Measurements from ENCODE around the gene ATXN10.

The ATXN10 gene

DNA sequence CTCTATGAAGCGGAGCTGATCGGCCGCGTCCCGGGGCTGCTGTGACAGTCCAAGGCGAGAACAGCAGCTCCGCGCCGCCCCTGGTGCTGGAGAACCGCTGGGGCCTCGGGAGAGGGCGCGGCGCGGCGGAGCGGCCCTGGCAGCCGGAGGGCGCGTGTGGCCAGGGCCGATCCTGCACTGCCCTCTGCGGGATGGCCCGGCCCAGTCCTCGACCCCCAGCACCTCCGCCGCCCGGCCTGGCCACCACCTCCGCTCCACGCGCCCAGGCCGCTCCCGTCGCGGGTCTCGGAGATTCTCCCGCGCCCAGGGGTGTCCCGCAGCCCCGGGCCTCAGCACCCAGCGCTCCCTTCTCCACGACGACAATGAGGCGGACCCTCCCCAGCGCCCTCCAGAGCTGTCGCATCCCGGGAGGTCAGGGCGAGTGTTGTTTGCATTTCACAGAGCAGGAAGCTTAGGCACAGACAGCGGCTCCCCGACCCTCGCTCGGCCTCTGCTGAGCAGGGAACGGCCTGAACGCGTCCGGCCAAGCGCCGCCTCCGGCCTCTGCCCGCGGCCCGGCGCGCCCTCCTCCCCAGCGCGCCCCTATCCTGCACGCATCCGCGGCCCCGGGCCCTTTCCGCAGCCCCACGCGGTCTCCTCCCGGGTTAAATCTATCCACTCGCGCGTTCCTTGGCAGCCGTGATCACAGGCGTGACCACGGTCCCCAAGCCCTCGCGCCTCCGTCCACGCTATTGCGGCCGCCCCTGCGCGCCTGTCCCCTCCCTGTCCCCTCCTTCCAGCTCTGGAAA lies 195.7 kb downstream of the ATXN10 start:
- H3K36me3 ChIP-seq = no peaks in the 10 kb centered on the region
- TF ChIP-seq Cebpa-rat (IDR thresholded peaks at IDR 0.05) = no peak
- H3K4me3 ChIP-seq = no peak overlapping the region
- no peak overlapping the region for H3K27ac ChIP-seq
- H4K20me1 ChIP-seq = peaks cover 68% of the 10 kb centered on the region
- peaks cover 70% of the 10 kb centered on the region for H3K27me3 ChIP-seq
- H3K9ac ChIP-seq = no peak overlapping the region
- peaks cover 15% of the 10 kb centered on the region for H3K4me1 ChIP-seq
- H3K9me3 ChIP-seq = peaks cover 4% of the 10 kb centered on the region
- no peak overlapping the region for H3K4me2 ChIP-seq

DNA sequence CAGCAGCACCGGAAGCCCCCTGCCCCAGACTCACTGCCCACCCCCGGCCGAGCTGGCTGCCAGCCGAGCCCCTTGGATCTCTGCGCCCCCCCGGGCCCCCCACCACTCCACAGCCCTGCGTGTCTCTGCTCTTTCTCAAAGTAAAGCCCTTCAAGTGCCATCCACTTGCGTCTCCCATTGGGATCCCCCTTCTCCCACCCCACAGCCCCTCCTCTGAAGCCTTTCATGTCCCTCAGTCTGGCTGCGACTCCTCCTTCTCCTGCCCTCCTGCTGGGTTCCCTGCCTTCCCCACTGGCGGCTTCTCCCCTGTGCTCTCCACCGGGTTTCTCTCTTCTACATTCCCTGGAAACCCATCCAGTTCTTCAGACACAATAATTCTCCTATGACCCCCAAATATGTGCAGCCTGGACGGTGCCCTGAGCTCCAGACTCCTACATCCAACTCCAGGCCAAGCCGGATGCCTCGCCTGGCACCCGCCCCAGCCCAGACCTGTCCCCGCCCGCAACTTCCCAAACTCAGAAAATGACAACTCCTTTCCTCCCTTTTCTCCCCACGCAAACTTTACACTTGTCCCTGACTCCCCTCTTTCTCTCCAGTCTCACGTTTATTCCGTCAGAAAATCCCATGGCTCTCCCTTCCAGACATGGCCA lies 196.4 kb downstream of the ATXN10 start:
- Histone ChIP-seq H4K20me1 (peaks cover 68% of the 10 kb centered on the region), H3K4me3 (no peak overlapping the region), H3K36me3 (no peaks in the 10 kb centered on the region), H3K27ac (no peak overlapping the region), H3K4me2 (no peak overlapping the region), H3K9ac (no peak overlapping the region), H3K9me3 (peaks cover 11% of the 10 kb centered on the region), H3K4me1 (peaks cover 15% of the 10 kb centered on the region), H3K27me3 (peaks cover 70% of the 10 kb centered on the region)
- no peak for TF ChIP-seq Cebpa-rat (IDR thresholded peaks at IDR 0.05)

DNA sequence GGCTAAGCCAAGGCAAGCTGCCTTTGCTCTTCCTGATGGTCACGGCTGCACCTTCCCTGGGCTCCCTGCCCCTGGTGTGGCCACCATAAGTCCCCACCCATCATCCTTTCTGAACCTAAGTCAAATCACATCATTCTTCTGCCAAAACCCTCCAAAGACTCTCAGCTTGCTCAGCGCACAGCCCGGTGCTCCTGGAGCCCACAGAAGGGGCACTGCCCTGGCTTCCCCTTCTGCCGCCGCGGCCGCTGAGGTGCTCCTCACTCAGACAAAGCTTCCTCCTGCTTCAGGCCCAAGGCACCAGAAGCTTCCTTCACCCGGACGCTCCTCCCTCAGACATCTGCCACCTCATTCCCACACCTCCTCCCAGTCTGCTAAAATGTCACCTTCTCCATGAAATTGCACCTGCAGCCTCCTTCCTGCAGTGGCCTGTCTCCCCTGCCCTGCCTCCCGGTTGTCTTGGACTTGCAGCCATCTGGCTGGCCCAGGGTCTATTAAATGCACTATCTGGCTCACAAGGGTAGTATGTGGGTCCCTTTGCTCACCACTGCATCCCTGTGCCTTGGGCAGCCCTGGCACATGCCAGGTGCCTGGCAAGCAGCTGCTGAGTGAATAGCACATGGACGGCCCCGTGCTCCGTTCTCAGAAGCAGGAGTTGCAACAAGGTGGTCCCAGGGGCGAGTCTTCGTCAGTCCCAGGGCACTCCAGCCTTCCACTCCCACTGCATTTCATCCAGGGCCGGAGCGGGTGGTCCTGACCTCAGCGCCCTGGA lies 197.1 kb downstream of the ATXN10 start:
- Histone ChIP-seq H3K9me3 (peaks cover 15% of the 10 kb centered on the region), H3K36me3 (no peaks in the 10 kb centered on the region), H3K9ac (no peak overlapping the region), H3K4me3 (no peak overlapping the region), H3K27ac (no peak overlapping the region), H3K27me3 (peaks cover 70% of the 10 kb centered on the region), H4K20me1 (peaks cover 65% of the 10 kb centered on the region), H3K4me2 (no peak overlapping the region), H3K4me1 (peaks cover 15% of the 10 kb centered on the region)
- no peak for TF ChIP-seq Cebpa-rat (IDR thresholded peaks at IDR 0.05)

DNA sequence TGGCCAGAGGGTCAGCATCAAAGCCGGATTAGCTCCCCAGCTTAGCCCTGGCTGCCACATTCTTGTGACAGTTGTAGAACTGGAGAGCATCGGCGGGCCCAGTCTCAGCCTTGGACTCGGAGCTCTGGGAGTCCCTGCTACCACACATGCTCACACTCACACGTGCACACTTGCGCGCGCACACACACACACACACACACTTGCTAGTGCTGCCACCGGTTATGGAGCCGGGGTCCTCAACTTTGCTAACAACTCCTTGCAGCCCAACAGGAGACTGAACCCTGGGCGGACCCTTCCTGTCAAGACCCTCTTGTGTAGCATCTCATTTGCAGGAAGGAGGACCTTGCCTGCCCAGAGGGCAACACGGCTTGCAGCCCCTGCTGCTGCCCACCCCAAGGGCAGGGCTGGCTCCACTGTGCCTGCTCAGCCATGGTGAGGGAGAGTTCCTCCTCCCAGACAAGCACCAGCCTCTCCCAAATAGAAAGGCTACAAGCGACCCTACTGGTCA lies 197.8 kb downstream of the ATXN10 start:
- no peak overlapping the region for H3K4me2 ChIP-seq
- H3K9me3 ChIP-seq = peaks cover 15% of the 10 kb centered on the region
- peaks cover 65% of the 10 kb centered on the region for H3K27me3 ChIP-seq
- no peaks in the 10 kb centered on the region for H3K36me3 ChIP-seq
- no peak overlapping the region for H3K27ac ChIP-seq
- H4K20me1 ChIP-seq = peaks cover 59% of the 10 kb centered on the region
- H3K9ac ChIP-seq = no peak overlapping the region
- peaks cover 10% of the 10 kb centered on the region for H3K4me1 ChIP-seq
- TF ChIP-seq Cebpa-rat (IDR thresholded peaks at IDR 0.05) = no peak
- H3K4me3 ChIP-seq = no peak overlapping the region

DNA sequence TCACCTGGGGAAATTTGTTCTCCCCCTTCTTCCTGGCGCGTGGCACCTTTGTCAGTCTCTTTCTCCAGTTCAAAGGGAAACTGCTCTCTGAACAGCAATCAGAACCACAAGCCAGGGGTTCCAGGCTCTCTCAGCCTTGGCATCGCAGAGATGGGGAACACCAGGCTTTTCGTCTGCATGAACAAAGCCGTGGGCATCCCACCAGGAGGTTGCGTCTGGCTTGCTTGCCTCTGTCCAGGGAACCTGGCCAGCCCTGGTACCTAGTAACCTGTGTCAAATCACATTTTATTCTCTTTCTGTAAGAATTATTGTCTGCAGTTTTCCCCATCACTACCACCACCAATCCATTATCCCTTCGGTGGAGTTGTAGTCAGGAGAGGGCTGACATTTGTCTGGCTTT lies 198.4 kb downstream of the ATXN10 start:
- H3K4me3 ChIP-seq = no peak overlapping the region
- peaks cover 52% of the 10 kb centered on the region for H4K20me1 ChIP-seq
- H3K36me3 ChIP-seq = no peaks in the 10 kb centered on the region
- peaks cover 61% of the 10 kb centered on the region for H3K27me3 ChIP-seq
- peaks cover 15% of the 10 kb centered on the region for H3K9me3 ChIP-seq
- no peak overlapping the region for H3K27ac ChIP-seq
- H3K9ac ChIP-seq = no peak overlapping the region
- H3K4me2 ChIP-seq = no peak overlapping the region
- TF ChIP-seq Cebpa-rat (IDR thresholded peaks at IDR 0.05) = no peak
- H3K4me1 ChIP-seq = 0 out of 2 replicates have a peak, but pooled peaks cover 7% of the 10 kb centered on the region

DNA sequence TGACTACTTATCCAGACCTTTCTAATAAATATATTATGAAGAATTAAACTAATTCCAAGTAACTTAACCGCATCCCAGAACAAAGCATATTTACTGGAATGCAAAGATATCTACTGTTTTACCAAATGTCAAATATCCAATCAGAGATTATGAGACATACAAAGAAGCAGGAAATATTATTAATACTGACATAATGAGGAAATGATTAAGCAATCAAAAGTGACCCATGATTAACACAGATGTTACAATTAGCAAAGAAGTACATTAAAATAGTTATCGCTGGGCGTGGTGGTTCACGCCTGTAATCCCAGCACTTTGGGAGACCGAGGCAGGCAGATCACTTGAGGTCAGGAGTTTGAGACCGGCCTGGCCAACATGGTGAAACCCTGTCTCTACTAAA lies 200.1 kb downstream of the ATXN10 start:
- H4K20me1 ChIP-seq = peaks cover 40% of the 10 kb centered on the region
- H3K9ac ChIP-seq = no peak overlapping the region
- peaks cover 16% of the 10 kb centered on the region for H3K4me1 ChIP-seq
- peaks cover 15% of the 10 kb centered on the region for H3K9me3 ChIP-seq
- no peak overlapping the region for H3K27ac ChIP-seq
- H3K4me2 ChIP-seq = no peak overlapping the region
- no peak overlapping the region for H3K4me3 ChIP-seq
- TF ChIP-seq Cebpa-rat (IDR thresholded peaks at IDR 0.05) = no peak
- no peaks in the 10 kb centered on the region for H3K36me3 ChIP-seq
- peaks cover 50% of the 10 kb centered on the region for H3K27me3 ChIP-seq

DNA sequence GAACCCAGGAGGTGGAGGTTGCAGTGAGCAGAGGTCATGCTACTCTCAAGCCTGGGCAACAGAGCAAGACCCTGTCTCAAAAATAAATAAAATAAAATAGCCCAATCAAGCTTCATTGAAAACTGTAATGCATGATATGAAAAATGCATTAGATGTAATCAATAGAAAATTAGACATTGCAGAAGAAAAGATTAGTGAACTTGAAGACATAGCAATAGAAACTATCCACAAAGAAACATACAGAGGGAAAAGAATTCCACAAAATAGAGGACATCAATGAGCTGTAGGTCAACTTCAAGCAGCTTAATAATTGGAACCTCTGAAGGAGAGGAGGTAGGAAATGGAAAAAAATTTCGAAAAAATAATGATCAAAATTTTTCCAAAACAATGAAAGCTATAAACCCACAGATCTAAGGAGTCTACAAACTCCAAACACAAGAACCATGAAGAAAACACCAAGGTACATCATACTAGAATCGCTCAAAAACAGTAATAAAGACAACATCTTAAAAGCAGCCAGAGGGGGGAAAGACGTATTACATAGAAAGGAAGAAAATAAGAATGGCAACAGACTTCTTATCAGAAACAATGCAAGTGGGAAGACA lies 201.1 kb downstream of the ATXN10 start:
- peaks cover 49% of the 10 kb centered on the region for H3K27me3 ChIP-seq
- H3K36me3 ChIP-seq = no peaks in the 10 kb centered on the region
- no peak overlapping the region for H3K9ac ChIP-seq
- no peak overlapping the region for H3K4me3 ChIP-seq
- H3K4me1 ChIP-seq = peaks cover 19% of the 10 kb centered on the region
- peaks cover 40% of the 10 kb centered on the region for H4K20me1 ChIP-seq
- H3K4me2 ChIP-seq = no peak overlapping the region
- H3K9me3 ChIP-seq = peaks cover 15% of the 10 kb centered on the region
- no peak for TF ChIP-seq Cebpa-rat (IDR thresholded peaks at IDR 0.05)
- H3K27ac ChIP-seq = no peak overlapping the region

DNA sequence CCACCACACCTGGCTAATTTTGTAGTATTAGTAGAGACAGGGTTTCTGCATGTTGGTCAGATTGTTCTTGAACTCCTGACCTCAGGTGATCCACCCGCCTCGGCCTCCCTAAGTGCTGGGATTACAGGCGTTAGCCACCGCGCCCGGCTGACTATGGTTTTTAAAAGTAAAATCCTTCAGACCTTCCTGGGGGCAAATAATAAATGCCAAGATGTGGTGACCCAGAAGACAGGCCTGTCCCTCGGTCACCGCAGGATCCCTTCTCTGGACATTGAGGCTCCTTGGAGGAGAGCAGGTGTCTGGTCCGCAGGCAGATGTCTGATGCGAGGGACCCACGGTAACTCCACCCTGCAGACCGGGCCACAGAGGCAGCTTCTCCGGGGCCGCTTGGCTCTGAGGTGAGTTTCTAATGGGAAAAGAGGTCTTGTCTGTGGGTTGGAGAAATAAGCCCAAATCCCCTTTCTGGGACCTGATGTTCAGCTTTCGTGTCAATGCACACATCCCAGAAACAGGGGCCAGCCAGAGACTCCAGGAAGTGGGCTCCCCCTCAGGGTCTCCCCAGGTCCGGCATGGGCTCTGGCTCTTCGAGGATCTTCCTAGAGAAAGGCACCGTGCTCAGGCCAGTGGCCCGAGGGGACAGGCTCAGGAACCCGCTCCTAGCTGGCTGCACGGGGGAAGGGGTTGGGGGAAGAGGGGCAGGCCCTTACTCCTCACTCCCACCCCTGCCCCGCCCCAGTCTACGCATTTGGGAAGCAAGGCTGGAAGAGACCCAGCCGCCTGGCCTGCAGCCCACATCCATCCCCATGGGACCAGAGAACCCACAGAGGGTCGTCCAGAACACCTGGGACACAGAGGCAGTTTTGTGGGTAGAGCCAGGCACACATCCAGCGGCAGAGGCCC lies 204.8 kb downstream of the ATXN10 start:
- H3K27me3 ChIP-seq = peaks cover 52% of the 10 kb centered on the region
- peaks cover 40% of the 10 kb centered on the region for H3K4me1 ChIP-seq
- H3K9ac ChIP-seq = no peak overlapping the region
- H3K4me2 ChIP-seq = peak overlapping the region; percentile 96
- no peak for TF ChIP-seq Cebpa-rat (IDR thresholded peaks at IDR 0.05)
- no peaks in the 10 kb centered on the region for H3K36me3 ChIP-seq
- H3K27ac ChIP-seq = no peak overlapping the region
- peaks cover 15% of the 10 kb centered on the region for H3K9me3 ChIP-seq
- H3K4me3 ChIP-seq = no peak overlapping the region
- peaks cover 47% of the 10 kb centered on the region for H4K20me1 ChIP-seq

DNA sequence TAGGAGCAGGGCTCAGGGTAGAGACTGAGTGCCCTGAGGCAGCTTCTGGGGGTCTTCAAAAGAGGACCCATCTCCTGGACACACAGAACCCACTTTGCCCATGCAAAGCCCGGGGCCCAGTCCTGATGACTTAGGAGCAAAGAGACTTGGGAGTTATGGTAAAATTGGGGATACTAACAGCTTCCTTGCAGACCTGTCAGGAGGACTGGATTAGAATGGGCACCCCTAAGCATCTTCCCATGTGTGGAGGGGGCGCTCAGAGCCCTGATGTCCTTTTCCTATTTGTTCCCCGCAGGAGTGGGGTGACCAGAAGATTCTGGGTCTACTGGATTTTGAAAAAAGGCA lies 205.4 kb downstream of the ATXN10 start:
- H3K4me2 ChIP-seq = peak overlapping the region; percentile 96
- H3K27ac ChIP-seq = no peak overlapping the region
- H3K9me3 ChIP-seq = peaks cover 14% of the 10 kb centered on the region
- H3K4me3 ChIP-seq = peak overlapping the region; percentile 46; the same call in 1 of the 2 replicates
- peaks cover 58% of the 10 kb centered on the region for H3K27me3 ChIP-seq
- peaks cover 54% of the 10 kb centered on the region for H4K20me1 ChIP-seq
- no peak overlapping the region for H3K9ac ChIP-seq
- H3K36me3 ChIP-seq = no peaks in the 10 kb centered on the region
- no peak for TF ChIP-seq Cebpa-rat (IDR thresholded peaks at IDR 0.05)
- H3K4me1 ChIP-seq = peaks cover 41% of the 10 kb centered on the region

All from BLaER1 (cell line).